Mesodermal cell (in vitro differentiated cells): Measurements from ENCODE around the gene KIAA1328.

Source experiments
- H3K27ac ChIP-seq: 2 replicates; pipeline ENCODE4 v1.7.0; 2013; ENCODE audit warnings: mild to moderate bottlenecking, low read depth, low read length, moderate library complexity; ENCODE audit not compliant: severe bottlenecking
- H3K36me3 ChIP-seq: 2 replicates; pipeline ENCODE4 v1.7.1; 2013; ENCODE audit warnings: mild to moderate bottlenecking, low read length, moderate library complexity; ENCODE audit not compliant: control insufficient read depth, insufficient read depth
- H3K4me1 ChIP-seq: one replicate; pipeline ENCODE4 v1.7.1; 2013; ENCODE audit warnings: mild to moderate bottlenecking, low read length; ENCODE audit not compliant: insufficient read depth, control insufficient read depth, poor library complexity, severe bottlenecking
- H3K4me3 ChIP-seq: 2 replicates; pipeline ENCODE4 v1.7.0; 2013; ENCODE audit warnings: low read length, control low read depth, mild to moderate bottlenecking; ENCODE audit not compliant: insufficient read depth, poor library complexity, severe bottlenecking; ENCODE audit errors: extremely low read depth
- H3K9me3 ChIP-seq: 2 replicates; pipeline ENCODE4 v1.7.1; 2013; ENCODE audit warnings: mild to moderate bottlenecking, low read length, moderate library complexity; ENCODE audit not compliant: control insufficient read depth
- WGBS, 2 experiments: methylation state at CpG; one replicate each; pipeline ENCODE4 v1.1.5; 2013; ENCODE audit warnings: missing lambda C conversion rate in 2 of 2; ENCODE audit not compliant: insufficient coverage in 2 of 2; 5-methylcytosine and 5-hydroxymethylcytosine counted together

KIAA1328 gene

GRCh38 chr18:37261988-37262387 is 433.1 kb downstream of the KIAA1328 start:
- H3K36me3 ChIP-seq = no peaks in the 10 kb centered on the region
- no peak overlapping the region for H3K4me3 ChIP-seq
- no peaks in the 10 kb centered on the region for H3K4me1 ChIP-seq
- 92 to 97% methylated on average over 7 to 8 of the region's 8 CpGs for WGBS, 2 experiments
- H3K9me3 ChIP-seq = no peaks in the 10 kb centered on the region
- no peak overlapping the region for H3K27ac ChIP-seq

GRCh38 chr18:37264956-37265355 is 436.0 kb downstream of the KIAA1328 start:
- no peaks in the 10 kb centered on the region for H3K4me1 ChIP-seq
- 81 to 87% methylated on average over 13 to 14 of the region's 14 CpGs for WGBS, 2 experiments
- no peak overlapping the region for H3K4me3 ChIP-seq
- H3K9me3 ChIP-seq = no peaks in the 10 kb centered on the region
- H3K27ac ChIP-seq = no peak overlapping the region
- H3K36me3 ChIP-seq = no peaks in the 10 kb centered on the region

- Histone ChIP-seq H3K27ac (no peak overlapping the region), H3K4me3 (no peak overlapping the region), H3K9me3 (no peaks in the 10 kb centered on the region), H3K36me3 (no peaks in the 10 kb centered on the region), H3K4me1 (no peaks in the 10 kb centered on the region)
- WGBS, 2 experiments = no CpG with 5 or more reads among the region's 2 CpGs
Observed at GRCh38 chr18:37265382-37265781, 436.5 kb downstream of the KIAA1328 start.

- Histone ChIP-seq H3K4me3 (no peak overlapping the region), H3K4me1 (no peaks in the 10 kb centered on the region), H3K27ac (no peak overlapping the region), H3K9me3 (no peaks in the 10 kb centered on the region), H3K36me3 (no peaks in the 10 kb centered on the region)
- WGBS, 2 experiments = 38 to 46% methylated on average over 9 to 11 of the region's 13 CpGs
Observed at GRCh38 chr18:37266290-37266689, 437.4 kb downstream of the KIAA1328 start.

GRCh38 chr18:37270038-37270665 is 441.2 kb downstream of the KIAA1328 start:
- Histone ChIP-seq H3K4me1 (no peaks in the 10 kb centered on the region), H3K9me3 (no peaks in the 10 kb centered on the region), H3K27ac (no peak overlapping the region), H3K36me3 (no peaks in the 10 kb centered on the region), H3K4me3 (no peak overlapping the region)
- 22 to 23% methylated on average over 8 of the region's 8 CpGs for WGBS, 2 experiments

GRCh38 chr18:37270666-37271052 is 441.7 kb downstream of the KIAA1328 start:
- H3K27ac ChIP-seq = no peak overlapping the region
- no peaks in the 10 kb centered on the region for H3K36me3 ChIP-seq
- 72 to 87% methylated on average over 4 to 6 of the region's 7 CpGs for WGBS, 2 experiments
- H3K9me3 ChIP-seq = no peaks in the 10 kb centered on the region
- H3K4me3 ChIP-seq = no peak overlapping the region
- H3K4me1 ChIP-seq = no peaks in the 10 kb centered on the region

GRCh38 chr18:37272226-37272625 is 443.3 kb downstream of the KIAA1328 start:
- Histone ChIP-seq H3K36me3 (no peaks in the 10 kb centered on the region), H3K9me3 (no peaks in the 10 kb centered on the region), H3K4me1 (no peaks in the 10 kb centered on the region), H3K27ac (no peak overlapping the region), H3K4me3 (no peak overlapping the region)
- WGBS, 2 experiments = 90 to 91% methylated on average over 1 of the region's 2 CpGs

- Histone ChIP-seq H3K4me1 (no peaks in the 10 kb centered on the region), H3K36me3 (no peaks in the 10 kb centered on the region), H3K9me3 (no peaks in the 10 kb centered on the region), H3K27ac (no peak overlapping the region), H3K4me3 (no peak overlapping the region)
- 85 to 87% methylated on average over 10 to 15 of the region's 16 CpGs for WGBS, 2 experiments
Observed at GRCh38 chr18:37272841-37273240, 443.9 kb downstream of the KIAA1328 start.

GRCh38 chr18:37274309-37275236 is 445.6 kb downstream of the KIAA1328 start:
- Histone ChIP-seq H3K27ac (no peak overlapping the region), H3K4me3 (no peak overlapping the region), H3K4me1 (no peaks in the 10 kb centered on the region), H3K36me3 (no peaks in the 10 kb centered on the region), H3K9me3 (no peaks in the 10 kb centered on the region)
- 89 to 96% methylated on average over 77 of the region's 82 CpGs for WGBS, 2 experiments

GRCh38 chr18:37275237-37275741 is 446.4 kb downstream of the KIAA1328 start:
- H3K36me3 ChIP-seq = no peaks in the 10 kb centered on the region
- H3K27ac ChIP-seq = no peak overlapping the region
- WGBS, 2 experiments = 76 to 82% methylated on average over 14 to 18 of the region's 32 CpGs
- H3K4me3 ChIP-seq = no peak overlapping the region
- no peaks in the 10 kb centered on the region for H3K4me1 ChIP-seq
- H3K9me3 ChIP-seq = no peaks in the 10 kb centered on the region
